Trophoblast cell (in vitro differentiated cells and primary cell): Measurements from ENCODE around the gene TRIM40.

ENCODE experiments used
- DNase-seq, 2 donors: peaks; one replicate each; pipeline ENCODE4 v3.0.0-alpha.2; 2016
- H2AFZ ChIP-seq: 2 replicates; pipeline ENCODE4 v1.6.1; 2013; ENCODE audit warnings: low read length, moderate library complexity, mild to moderate bottlenecking; ENCODE audit not compliant: insufficient read depth, poor library complexity
- H2AK5ac ChIP-seq: 2 replicates; pipeline ENCODE4 v1.6.1; 2013; ENCODE audit warnings: mild to moderate bottlenecking, low read length
- H2BK120ac ChIP-seq: 2 replicates; pipeline ENCODE4 v1.6.1; 2013; ENCODE audit warnings: low read length, mild to moderate bottlenecking, moderate library complexity; ENCODE audit not compliant: insufficient read depth, poor library complexity
- H2BK12ac ChIP-seq: 2 replicates; pipeline ENCODE4 v1.6.1; 2013; ENCODE audit warnings: mild to moderate bottlenecking, low read length, moderate library complexity
- H2BK5ac ChIP-seq: 2 replicates; pipeline ENCODE4 v1.6.1; 2013; ENCODE audit warnings: low read length, low read depth, moderate library complexity, mild to moderate bottlenecking; ENCODE audit not compliant: poor library complexity
- H3K14ac ChIP-seq: 2 replicates; pipeline ENCODE4 v1.6.1; 2013; ENCODE audit warnings: mild to moderate bottlenecking, low read length
- H3K18ac ChIP-seq: 2 replicates; pipeline ENCODE4 v1.6.1; 2013; ENCODE audit warnings: mild to moderate bottlenecking, low read length
- H3K23ac ChIP-seq: 2 replicates; pipeline ENCODE4 v1.6.1; 2013; ENCODE audit warnings: low read length
- H3K27ac ChIP-seq: 2 replicates; pipeline ENCODE4 v1.5.1; 2013; ENCODE audit warnings: low read depth, mild to moderate bottlenecking, inconsistent platforms, low read length, moderate library complexity
- H3K27me3 ChIP-seq: 2 replicates; pipeline ENCODE4 v1.6.1; 2013; ENCODE audit warnings: inconsistent platforms, mild to moderate bottlenecking, low read length, moderate library complexity; ENCODE audit not compliant: insufficient read depth
- H3K36me3 ChIP-seq, 2 experiments: 1 replicate in 1 of 2; 2 replicates in 1 of 2; pipeline ENCODE4 v1.6.1; 2013; ENCODE audit warnings: low read length in 2 of 2, mild to moderate bottlenecking in 2 of 2, moderate library complexity in 1 of 2; ENCODE audit not compliant: insufficient read depth in 2 of 2, control insufficient read depth in 1 of 2
- H3K4ac ChIP-seq: 2 replicates; pipeline ENCODE4 v1.6.1; 2013; ENCODE audit warnings: low read depth, mild to moderate bottlenecking, low read length, moderate library complexity
- H3K4me1 ChIP-seq, 2 experiments: 1 replicate in 1 of 2; 2 replicates in 1 of 2; pipeline ENCODE4 v1.6.1; 2013; ENCODE audit warnings: low read length in 2 of 2, mild to moderate bottlenecking in 2 of 2, moderate library complexity in 1 of 2; ENCODE audit not compliant: insufficient read depth in 2 of 2, control insufficient read depth in 1 of 2
- H3K4me2 ChIP-seq: 2 replicates; pipeline ENCODE4 v1.6.1; 2013; ENCODE audit warnings: inconsistent platforms, mild to moderate bottlenecking, low read length, moderate library complexity
- H3K4me3 ChIP-seq: 2 replicates; pipeline ENCODE4 v1.5.1; 2013; ENCODE audit warnings: mild to moderate bottlenecking, low read depth, low read length, inconsistent platforms
- H3K79me1 ChIP-seq: one replicate; pipeline ENCODE4 v1.6.1; 2013; ENCODE audit warnings: low read length
- H3K79me2 ChIP-seq: 2 replicates; pipeline ENCODE4 v1.6.1; 2013; ENCODE audit warnings: low read length, mild to moderate bottlenecking; ENCODE audit not compliant: control insufficient read depth, insufficient read depth, poor library complexity
- H3K9ac ChIP-seq: 2 replicates; pipeline ENCODE4 v1.6.1; 2013; ENCODE audit warnings: mild to moderate bottlenecking, low read length
- H3K9me3 ChIP-seq: 2 replicates; pipeline ENCODE4 v1.6.1; 2013; ENCODE audit warnings: low read depth, mild to moderate bottlenecking, control low read depth, inconsistent platforms, low read length; ENCODE audit not compliant: insufficient read depth
- H4K12ac ChIP-seq: 2 replicates; pipeline ENCODE4 v1.6.1; 2013; ENCODE audit warnings: low read depth, mild to moderate bottlenecking, low read length, moderate library complexity
- H4K8ac ChIP-seq: 2 replicates; pipeline ENCODE4 v1.6.1; 2013; ENCODE audit warnings: low read depth, mild to moderate bottlenecking, low read length, moderate library complexity
- H4K91ac ChIP-seq: one replicate; pipeline ENCODE4 v1.6.1; 2013; ENCODE audit warnings: low read depth, mild to moderate bottlenecking, low read length, moderate library complexity
- WGBS: extraction: QIAGEN DNeasy Blood & Tissue Kit; methylation state at CpG from one replicate; pipeline ENCODE4 v1.1.7; 2013; ENCODE audit warnings: missing lambda C conversion rate; ENCODE audit not compliant: insufficient read length, insufficient coverage; ENCODE audit errors: extremely low coverage; 5-methylcytosine and 5-hydroxymethylcytosine counted together

TRIM40 gene

GRCh38 chr6:30155520-30156261 is 19.8 kb downstream of the TRIM40 start:
- Histone ChIP-seq H2BK5ac (no peak overlapping the region), H3K18ac (no peak overlapping the region), H4K91ac (no peak overlapping the region), H3K27ac (no peak overlapping the region), H3K4me3 (no peak overlapping the region), H2AFZ (no peak overlapping the region), H3K79me2 (no peaks in the 10 kb centered on the region), H3K4me1 (no peaks in the 10 kb centered on the region), H2BK120ac (no peak overlapping the region), H3K36me3 (no peaks in the 10 kb centered on the region), H3K9ac (no peak overlapping the region), H3K9me3 (peaks cover 1% of the 10 kb centered on the region), H2BK12ac (no peak overlapping the region), H3K27me3 (no peaks in the 10 kb centered on the region), H3K14ac (no peak overlapping the region), H4K12ac (no peak overlapping the region), H3K23ac (no peak overlapping the region), H3K4me2 (no peak overlapping the region), H3K79me1 (no peaks in the 10 kb centered on the region), H4K8ac (no peak overlapping the region), H3K4ac (no peak overlapping the region), H2AK5ac (no peak overlapping the region)
- WGBS = no CpG with 5 or more reads among the region's 2 CpGs
- DNase-seq = no peak

DNA sequence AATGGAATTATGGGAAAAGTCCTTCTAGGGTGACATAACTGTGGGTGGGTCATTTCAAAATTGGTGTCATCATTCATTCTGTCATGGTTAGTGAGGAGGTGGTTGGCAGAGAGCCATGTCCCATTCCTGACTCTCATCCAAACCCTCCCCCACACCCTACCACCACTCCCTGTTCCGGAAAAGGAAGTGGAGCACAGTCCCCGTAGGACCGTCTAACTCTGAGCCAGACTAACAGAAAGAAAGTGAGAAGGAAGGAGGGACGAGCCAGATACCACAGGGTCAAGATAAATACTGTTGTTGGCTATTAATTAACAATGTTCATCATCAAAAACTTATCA is 20.3 kb downstream of the TRIM40 start:
- H3K9me3 ChIP-seq = peaks cover 2% of the 10 kb centered on the region
- no peak for DNase-seq
- no CpG with 5 or more reads among the region's 4 CpGs for WGBS
- H4K12ac ChIP-seq = no peak overlapping the region
- H3K4ac ChIP-seq = no peak overlapping the region
- H2BK120ac ChIP-seq = no peak overlapping the region
- H3K9ac ChIP-seq = no peak overlapping the region
- no peak overlapping the region for H3K14ac ChIP-seq
- H3K79me2 ChIP-seq = no peaks in the 10 kb centered on the region
- no peaks in the 10 kb centered on the region for H3K4me1 ChIP-seq
- H3K18ac ChIP-seq = no peak overlapping the region
- no peak overlapping the region for H3K4me2 ChIP-seq
- H3K27me3 ChIP-seq = no peaks in the 10 kb centered on the region
- H2AFZ ChIP-seq = no peak overlapping the region
- H4K8ac ChIP-seq = no peak overlapping the region
- H2BK12ac ChIP-seq = no peak overlapping the region
- no peak overlapping the region for H2AK5ac ChIP-seq
- no peak overlapping the region for H3K23ac ChIP-seq
- no peaks in the 10 kb centered on the region for H3K79me1 ChIP-seq
- no peak overlapping the region for H4K91ac ChIP-seq
- H2BK5ac ChIP-seq = no peak overlapping the region
- no peaks in the 10 kb centered on the region for H3K36me3 ChIP-seq
- no peak overlapping the region for H3K4me3 ChIP-seq
- H3K27ac ChIP-seq = no peak overlapping the region

GRCh38 chr6:30156774-30157173 is 20.8 kb downstream of the TRIM40 start:
- no peaks in the 10 kb centered on the region for H3K79me1 ChIP-seq
- H3K4ac ChIP-seq = no peak overlapping the region
- no CpG with 5 or more reads among the region's 9 CpGs for WGBS
- H3K27ac ChIP-seq = no peak overlapping the region
- H4K91ac ChIP-seq = no peak overlapping the region
- H2BK12ac ChIP-seq = no peak overlapping the region
- H3K9me3 ChIP-seq = peaks cover 2% of the 10 kb centered on the region
- no peak overlapping the region for H2BK120ac ChIP-seq
- H3K4me2 ChIP-seq = no peak overlapping the region
- H3K4me1 ChIP-seq = no peaks in the 10 kb centered on the region
- no peak overlapping the region for H2BK5ac ChIP-seq
- no peak overlapping the region for H4K8ac ChIP-seq
- no peak overlapping the region for H2AK5ac ChIP-seq
- H4K12ac ChIP-seq = no peak overlapping the region
- no peak overlapping the region for H3K23ac ChIP-seq
- no peak overlapping the region for H3K9ac ChIP-seq
- H3K18ac ChIP-seq = no peak overlapping the region
- DNase-seq = no peak
- no peak overlapping the region for H2AFZ ChIP-seq
- H3K79me2 ChIP-seq = no peaks in the 10 kb centered on the region
- no peak overlapping the region for H3K14ac ChIP-seq
- no peak overlapping the region for H3K4me3 ChIP-seq
- no peaks in the 10 kb centered on the region for H3K27me3 ChIP-seq
- H3K36me3 ChIP-seq = no peaks in the 10 kb centered on the region

GRCh38 chr6:30157581-30157980 is 21.6 kb downstream of the TRIM40 start:
- H3K9ac ChIP-seq = no peak overlapping the region
- H2BK120ac ChIP-seq = no peak overlapping the region
- no peak overlapping the region for H2AFZ ChIP-seq
- no peak overlapping the region for H2BK12ac ChIP-seq
- H3K4me1 ChIP-seq = no peaks in the 10 kb centered on the region
- no peak overlapping the region for H2BK5ac ChIP-seq
- no peak overlapping the region for H4K12ac ChIP-seq
- H3K4ac ChIP-seq = no peak overlapping the region
- no peaks in the 10 kb centered on the region for H3K79me1 ChIP-seq
- no peak for DNase-seq
- H3K4me2 ChIP-seq = no peak overlapping the region
- H3K18ac ChIP-seq = no peak overlapping the region
- H3K27me3 ChIP-seq = no peaks in the 10 kb centered on the region
- peaks cover 2% of the 10 kb centered on the region for H3K9me3 ChIP-seq
- no peak overlapping the region for H3K14ac ChIP-seq
- H3K23ac ChIP-seq = no peak overlapping the region
- no peaks in the 10 kb centered on the region for H3K36me3 ChIP-seq
- no peak overlapping the region for H3K27ac ChIP-seq
- H4K91ac ChIP-seq = no peak overlapping the region
- no peak overlapping the region for H2AK5ac ChIP-seq
- H4K8ac ChIP-seq = no peak overlapping the region
- no peak overlapping the region for H3K4me3 ChIP-seq
- H3K79me2 ChIP-seq = no peaks in the 10 kb centered on the region
